ENCODE data around the gene CDK13.

- TF ChIP-seq CTCF (conservative IDR thresholded peaks at IDR 0.05 in 1 of 2, IDR thresholded peaks at IDR 0.05 in 1 of 2; ENCODE audit: extremely low read depth in 1 of 2, insufficient read depth in 1 of 2, low read depth in 1 of 2, low read length in 2 of 2) (no peak), EZH2 (IDR thresholded peaks at IDR 0.05; ENCODE audit: borderline replicate concordance, low read length) (no peak)
Measured at GRCh38 chr7:40027545-40027944, 77.5 kb downstream of the CDK13 start.
